Stimulated activated CD4-positive, alpha-beta T cell treated with anti-CD3 and anti-CD28 coated beads, TNF-alpha, amount 100 ng/mL, for 4 hours (primary cell): ENCODE results near the gene LRRC61.
"Not testable (repeated sequence)": the region's sequence is repeated elsewhere in the genome, so short reads cannot be mapped to it uniquely, and the experiment has no call there.

Experiments
- DNase-seq, 3 experiments: peaks; one replicate each; pipeline ENCODE4 v3.0.0-alpha.2; 2020; ENCODE audit warnings: low read depth in 3 of 3

LRRC61 gene

DNA sequence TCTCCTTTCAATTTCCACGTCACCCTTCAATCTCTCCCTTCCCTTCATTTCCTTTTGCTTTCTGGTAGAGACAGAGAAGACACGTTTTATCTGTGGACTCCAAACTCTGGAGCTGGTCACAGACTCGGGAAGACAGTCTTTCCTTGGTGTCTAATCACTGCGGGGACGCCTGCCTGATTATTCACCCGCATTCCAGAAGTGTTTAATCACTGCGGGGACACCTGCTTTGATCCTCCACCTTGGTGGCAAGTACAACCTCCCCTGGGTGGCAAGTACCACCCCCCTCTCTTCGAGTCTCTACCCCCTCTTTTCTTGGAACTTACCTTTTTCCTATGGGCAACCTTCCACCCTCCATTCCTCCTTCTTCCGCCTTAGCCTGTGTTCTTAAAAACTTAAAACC is 15.3 kb upstream of the LRRC61 start:
- no peak for DNase-seq

DNA sequence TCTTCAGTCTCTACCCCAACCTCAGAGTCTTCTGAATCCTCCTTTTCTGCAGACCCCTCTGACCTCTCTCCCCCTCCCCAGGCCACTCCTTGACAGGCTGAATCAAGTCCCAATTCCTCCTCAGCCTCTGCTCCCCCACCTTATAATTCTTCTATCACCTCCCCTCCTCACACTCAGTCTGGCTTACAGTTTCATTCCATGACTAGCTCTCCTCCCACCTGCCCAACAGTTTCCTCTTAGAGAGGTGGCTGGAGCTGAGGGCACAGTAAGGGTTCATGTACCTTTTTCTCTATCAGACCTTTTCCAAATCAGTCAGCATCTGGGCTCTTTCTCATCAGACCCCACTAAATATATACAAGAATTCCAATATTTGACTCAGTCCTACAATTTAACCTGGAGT is 14.6 kb upstream of the LRRC61 start:
- no peak for DNase-seq

DNA sequence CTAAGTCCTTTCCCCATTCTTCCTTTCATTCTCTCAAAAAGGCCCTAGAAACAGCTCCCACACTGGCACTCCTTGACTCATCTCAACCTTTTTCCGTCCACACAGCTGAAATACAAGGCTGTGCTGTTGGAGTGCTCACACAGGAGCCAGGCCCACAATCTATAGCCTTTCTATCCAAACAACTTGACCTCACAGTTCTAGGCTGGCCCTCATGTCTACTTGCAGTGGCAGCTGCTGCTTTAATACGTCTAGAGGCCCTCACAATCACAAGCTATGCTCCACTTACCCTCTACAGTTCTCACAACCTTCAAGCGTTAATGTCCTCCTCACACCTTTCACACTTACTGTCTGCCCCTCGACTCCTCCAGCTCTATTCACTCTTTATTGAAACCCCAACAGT is 12.0 kb upstream of the LRRC61 start:
- no peak for DNase-seq

DNA sequence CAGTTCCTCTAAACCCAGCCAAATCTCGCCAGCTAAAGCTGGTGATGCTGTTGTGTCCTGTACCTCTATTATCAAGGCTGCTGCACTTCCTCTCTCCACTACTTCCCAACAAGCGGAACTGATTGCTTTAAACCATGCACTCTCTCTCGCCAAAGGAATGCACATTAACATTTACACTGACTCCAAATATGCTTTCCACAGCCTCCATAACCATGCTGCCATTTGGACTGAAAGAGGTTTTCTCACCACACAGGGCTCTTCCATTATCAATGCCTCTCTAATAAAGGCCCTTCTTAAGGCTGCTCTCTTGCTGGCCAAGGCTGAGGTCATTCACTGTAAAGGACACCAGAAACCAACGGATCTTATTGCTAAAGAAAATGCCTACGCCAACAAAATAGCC is 11.4 kb upstream of the LRRC61 start:
- no peak for DNase-seq

DNA sequence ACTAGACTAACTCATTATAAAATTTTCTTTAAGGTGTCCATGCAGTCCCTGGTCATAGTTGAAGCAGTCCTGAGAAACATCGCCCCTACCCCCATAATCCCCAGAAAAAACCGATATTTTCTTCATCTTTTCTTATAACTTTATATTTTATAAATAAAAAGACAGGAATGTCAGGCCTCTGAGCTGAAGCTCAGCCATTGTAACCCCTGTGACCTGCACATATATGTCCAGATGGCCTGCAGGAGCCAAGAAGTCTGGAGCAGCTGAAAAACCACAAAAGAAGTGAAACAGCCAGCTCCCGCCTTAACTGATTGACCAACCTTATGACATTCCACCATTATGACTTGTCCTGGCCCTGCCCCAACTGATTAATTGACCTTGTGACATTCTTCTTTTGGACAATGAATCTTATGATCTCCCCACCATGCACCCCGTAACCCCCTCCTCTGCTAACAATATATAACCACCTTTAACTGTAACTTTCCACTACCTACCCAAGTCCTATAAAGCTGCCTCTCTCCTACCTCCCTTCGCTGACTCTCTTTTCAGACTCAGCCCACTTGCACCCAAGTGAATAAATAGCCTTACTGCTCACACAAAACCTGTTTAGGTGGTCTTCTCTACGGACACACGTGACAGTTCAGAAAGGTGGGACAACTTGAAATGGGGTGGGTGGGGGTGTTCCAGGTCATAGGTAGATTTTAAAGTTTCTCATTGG is 10.3 kb upstream of the LRRC61 start:
- not testable (repeated sequence) for DNase-seq

DNA sequence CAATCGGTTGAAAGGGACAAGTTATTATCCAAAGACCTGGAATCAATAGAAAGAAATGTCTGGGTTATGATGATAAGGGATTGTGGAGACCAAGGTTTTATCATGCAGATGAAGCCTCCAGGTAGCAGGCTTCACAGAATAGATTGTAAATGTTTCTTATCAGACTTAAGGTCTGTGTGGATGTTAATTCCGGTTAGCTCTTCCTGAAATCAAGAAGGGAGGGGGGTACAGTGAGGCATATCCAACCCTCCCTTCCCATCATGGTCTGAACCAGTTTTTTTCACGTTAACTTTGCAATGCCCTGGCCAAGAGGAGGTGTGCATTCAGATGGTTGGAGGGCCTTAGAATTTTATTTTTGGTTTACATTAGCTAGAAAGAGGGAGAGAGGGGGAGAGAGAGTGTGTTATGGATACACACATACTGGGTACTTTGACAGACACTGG is 9.8 kb upstream of the LRRC61 start:
- no peak for DNase-seq

DNA sequence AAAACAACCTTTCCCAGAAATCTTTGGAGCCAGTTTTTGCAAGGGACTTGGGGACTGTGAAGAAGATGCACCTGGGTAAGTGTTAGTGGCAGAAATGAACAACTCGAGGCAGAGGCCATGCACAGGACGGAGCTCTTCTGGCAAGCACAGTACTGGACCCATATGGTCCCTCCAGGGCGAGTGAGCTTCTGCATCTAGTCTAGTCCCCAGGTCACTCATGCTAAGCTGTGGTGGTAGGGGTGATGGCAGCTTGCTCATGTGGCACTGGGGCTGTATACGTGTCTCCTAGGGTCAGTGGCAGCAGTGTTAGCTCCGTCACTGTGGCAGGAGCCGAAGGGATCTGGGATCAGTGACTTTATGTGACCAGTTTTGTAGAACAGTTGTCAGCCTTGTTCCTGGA is 9.3 kb upstream of the LRRC61 start:
- no peak for DNase-seq

DNA sequence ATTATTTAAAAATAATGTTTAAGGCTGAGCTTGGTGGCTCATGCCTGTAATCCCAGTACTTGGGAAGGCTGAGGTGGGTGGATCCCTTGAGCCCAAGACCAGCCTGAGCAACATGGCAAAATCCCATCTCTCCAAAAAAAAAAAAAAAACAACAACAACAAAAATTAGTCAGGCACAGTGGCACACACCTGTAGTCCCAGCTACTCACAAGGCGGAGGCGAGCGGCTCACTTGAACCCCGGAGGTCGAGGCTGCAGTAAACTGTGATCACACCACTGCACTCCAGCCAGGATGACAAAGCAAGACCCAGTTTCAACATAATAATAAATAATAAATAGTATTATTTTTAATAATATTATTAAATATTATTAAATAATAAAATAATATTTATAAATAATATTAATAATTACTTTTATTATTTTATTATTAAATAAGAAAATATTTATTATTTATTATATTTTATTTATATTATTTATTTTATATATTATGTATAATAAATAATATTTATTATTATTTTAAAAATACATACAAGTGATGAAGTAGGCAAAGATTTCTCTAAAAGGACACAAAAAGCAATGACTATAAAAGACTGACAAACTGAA is 8.4 kb upstream of the LRRC61 start:
- DNase-seq, result no peak

DNA sequence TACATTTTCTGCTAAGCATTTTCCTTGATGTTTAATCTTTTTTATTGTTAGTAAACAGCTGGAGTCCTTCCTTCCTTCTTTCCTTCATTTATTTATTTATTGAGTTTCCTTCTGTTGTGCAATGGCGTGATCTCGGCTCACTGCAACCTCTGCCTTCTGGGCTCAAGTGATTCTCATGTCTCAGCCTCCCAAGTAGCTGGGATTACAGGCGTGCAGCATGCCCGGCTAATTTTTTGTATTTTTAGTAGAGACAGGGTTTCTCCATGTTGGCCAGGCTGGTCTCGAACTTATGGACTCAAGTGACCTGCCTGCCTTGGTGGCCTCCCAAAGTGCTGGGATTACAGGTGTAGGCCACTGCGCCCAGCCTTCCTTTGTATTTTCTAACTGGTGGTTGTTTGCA is 6.2 kb upstream of the LRRC61 start:
- DNase-seq, result not testable (repeated sequence)

DNA sequence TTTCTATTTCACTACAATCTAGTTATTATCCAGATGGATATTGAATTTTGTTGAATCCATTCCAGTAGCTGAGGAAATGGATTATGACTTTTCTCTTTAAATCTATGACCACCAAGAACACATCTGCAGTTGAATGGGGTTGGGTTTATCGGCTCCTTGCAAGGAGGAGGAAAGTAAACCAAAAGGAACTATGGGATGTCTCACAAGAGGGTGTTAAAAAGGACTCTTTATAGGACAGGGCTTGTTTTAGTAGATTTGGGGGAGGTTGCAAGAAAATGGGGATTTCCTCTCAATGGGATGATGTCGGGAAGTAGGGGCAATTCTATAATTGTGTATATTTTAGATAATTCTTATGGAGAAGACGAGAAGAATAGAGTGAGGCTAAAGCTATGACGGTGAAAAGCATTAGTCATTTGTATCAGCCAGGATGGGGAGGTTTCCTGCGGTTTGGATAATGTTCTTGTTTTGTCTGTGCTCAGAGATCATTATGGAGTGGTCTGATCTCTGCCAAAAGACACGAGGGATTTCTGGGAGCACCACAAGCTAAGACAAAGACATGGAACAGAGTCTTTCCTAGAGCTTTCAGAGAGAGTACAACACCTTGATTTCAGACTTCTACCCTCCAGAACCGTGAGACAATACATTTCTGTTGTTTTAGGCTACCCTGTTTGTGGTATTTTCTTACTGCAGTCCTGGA is 5.3 kb upstream of the LRRC61 start:
- no peak for DNase-seq

DNA sequence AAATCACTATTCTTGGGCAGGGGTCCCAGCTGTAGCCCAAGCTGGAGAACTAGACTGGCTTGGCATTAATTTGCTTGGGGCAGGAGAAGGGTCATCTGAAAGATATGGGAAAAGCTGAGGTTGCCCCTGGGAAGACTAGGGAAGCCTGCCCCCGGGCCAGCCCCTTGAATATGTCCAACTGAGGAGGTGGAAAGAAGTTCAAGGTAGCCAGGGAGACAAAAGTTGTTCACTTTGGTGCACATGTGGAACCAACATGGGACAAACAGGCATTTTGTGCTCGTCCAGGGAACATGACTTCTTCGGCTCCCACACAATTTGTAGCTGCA is 1.4 kb upstream of the LRRC61 start:
- DNase-seq, result no peak

DNA sequence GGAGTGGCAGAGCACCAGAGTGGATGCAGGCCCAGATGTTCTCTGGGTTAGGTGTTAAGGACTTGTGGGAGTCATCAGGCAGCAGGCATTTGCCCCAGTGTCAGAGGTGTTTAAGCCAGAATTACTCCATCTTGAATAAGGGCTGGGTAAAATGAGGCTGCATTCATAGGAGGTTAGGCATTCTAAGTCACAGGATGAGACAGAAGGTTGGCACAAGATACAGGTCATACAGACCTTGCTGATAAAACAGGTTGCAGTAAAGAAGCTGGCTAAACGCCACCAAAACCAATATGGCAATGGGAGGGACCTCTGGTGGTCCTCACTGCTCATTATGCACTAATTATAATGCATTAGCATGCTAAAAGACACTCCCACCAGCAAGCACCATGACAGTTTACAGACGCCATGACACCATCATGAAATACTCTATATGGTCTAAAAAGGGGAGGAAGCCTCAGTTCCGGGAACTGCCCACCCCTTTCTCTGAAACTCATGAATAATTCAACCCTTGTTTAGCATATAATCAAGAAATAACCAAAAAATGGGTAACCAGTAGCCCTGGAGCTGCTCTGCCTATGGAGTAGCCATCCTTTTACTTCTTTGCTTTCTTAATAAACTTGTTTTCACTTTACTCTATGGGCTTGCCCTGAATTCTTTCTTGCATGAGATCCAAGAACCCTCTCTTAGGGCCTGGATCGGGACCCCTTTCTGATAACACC is 882 bp upstream of the LRRC61 start:
- DNase-seq, result peak in 1 of 3 experiments; percentile 45

DNA sequence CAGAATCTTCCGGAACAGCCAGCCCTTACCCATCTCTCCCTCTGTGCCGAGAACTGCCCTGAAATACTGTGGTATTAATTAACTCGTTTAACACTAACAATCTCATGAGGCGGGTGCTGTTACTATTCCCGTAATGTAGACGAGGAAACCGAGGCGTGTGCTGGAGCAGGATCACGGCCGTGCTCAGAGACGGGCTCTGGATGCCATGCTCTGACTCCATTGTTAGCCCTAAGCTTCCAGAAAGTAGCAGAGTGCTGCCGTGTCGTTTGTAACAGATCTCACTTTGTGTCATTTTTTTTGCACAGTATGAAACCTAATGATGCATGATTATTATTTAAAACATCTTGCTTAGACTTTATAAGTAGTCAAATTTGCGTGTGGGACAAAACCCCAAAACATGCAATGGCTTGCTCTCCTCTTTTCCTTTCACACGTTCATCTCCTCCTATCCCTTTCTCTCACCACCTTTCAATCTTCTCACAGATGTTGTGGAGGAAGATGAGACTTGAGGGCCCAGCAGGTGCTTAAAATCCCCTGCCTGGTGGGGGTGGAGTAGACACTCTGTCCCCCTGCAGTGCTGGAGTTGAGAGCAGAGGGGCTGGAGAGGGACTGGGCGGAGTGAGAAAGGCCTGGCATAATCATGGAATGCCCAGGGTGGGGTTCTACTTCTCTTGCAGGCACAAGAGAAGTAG is 672 bp downstream of the LRRC61 start:
- no peak for DNase-seq

DNA sequence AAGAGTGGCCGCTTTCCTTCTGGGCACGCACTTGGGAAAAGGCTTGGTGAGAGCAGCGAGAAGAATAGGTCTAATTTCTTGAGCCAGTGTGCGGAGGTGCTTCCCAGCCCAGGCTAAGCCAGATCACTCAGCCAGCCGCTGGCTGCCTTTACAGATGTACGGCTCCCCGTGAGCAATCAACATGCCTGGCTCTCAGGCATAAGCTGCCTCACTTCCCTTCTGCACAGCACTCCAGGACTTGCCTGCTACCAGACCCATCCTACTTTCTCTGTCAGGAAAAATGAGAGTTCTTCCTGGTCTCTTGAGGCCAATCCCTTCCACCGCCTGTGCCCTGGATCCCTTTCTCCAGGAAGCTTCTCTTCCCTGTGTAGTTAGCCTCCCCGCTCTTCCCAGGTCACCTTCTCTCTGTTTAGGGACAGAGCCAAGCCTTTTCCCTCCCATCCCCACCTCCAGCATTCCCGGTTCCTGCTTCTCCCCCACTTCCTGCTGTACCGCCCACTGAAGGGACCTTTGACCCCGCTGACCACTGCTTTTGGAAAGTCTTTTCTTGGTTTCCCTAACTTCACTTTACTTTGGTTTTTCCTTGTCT is 1.3 kb downstream of the LRRC61 start:
- DNase-seq, result no peak

DNA sequence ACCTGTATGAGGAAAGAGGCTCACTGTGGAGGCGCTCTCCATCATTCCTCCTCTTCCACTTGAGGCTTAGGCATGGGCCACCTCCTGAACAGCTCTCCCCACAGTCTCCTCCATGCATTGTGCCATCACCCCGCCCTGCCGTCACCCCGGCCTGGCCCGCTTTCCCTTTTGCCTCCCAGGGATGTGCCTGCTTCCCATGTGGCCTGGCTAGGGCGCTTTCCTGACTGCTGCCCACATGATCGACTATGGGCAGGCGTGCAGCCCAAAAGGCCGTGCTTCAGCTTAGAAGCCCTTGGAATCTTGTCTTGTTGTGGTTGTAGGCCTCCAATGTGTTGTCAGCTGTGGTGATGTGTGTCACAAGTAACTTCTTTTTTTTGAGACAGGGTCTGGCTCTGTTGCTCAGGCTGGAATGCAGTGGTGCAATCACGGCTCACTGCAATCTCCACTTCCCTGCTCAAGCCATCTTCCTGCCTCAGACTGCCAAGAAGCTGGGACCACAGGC is 2.0 kb downstream of the LRRC61 start:
- no peak for DNase-seq

DNA sequence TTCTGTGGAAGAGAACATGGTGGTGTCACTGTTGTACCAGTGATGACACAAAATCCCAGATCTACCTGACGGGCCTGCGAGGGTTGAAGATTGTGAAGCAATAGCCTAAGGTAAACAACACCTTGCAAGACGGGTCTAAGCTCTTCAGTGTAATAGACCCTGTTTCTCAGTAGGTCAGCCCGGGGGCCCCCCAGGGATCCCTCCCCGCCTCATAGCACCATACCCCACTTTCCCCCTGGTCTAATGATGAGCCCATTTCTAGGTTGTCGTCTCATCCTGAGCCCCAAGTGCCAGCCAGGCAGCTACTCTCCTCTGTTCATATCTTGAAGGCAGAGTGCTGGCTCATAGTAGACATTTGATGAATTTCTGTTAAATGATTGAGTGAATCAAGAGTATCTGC is 2.7 kb downstream of the LRRC61 start:
- no peak for DNase-seq

DNA sequence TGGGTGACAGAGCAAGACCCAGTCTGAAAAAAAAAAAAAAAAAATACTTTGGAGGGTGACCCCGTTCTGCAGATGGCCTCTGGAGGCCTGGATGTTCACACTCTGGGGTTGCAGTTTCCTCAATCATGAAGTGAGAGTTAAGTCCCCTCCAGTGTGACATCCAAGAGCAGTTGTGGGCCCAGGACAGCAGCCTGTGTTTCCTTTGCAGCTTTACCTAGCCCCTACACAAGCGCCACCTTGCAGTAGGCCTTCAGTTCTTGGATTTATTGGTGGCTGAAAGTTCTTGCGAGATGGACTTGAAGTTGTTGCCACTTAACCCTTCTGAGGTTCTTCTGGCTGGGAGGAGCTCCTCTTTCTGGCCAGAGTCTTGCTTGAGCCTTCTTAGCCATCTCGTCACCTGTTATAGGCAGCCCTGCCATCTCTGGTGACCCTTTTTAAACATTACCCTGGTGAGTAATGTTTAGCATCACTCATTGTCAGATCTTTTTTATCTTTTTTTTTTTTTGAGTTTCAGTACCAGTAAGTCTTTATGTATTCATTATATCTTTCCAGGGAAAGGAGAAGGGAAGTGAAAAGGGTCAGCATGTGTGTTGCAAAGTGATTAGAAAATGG is 3.6 kb downstream of the LRRC61 start:
- DNase-seq, result no peak

DNA sequence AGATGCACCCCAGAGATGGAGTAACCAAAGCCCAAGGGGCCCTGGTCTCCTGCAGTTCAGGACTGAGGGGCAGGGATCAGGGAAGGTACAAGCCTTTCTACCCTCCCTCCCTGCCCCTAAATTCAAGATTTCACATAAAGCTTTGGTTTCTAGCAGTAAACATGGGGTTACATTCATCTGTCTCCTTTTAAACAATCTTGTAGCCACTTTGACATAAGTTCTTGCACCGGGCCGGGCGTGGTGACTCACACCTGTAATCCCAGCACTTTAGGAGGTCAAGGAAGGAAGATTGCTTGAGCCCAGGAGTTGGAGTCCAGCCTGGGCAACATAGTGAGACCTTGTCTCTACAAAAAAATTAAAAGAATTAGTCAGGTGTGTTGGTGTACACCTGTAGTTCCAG is 4.2 kb downstream of the LRRC61 start:
- DNase-seq, result no peak

DNA sequence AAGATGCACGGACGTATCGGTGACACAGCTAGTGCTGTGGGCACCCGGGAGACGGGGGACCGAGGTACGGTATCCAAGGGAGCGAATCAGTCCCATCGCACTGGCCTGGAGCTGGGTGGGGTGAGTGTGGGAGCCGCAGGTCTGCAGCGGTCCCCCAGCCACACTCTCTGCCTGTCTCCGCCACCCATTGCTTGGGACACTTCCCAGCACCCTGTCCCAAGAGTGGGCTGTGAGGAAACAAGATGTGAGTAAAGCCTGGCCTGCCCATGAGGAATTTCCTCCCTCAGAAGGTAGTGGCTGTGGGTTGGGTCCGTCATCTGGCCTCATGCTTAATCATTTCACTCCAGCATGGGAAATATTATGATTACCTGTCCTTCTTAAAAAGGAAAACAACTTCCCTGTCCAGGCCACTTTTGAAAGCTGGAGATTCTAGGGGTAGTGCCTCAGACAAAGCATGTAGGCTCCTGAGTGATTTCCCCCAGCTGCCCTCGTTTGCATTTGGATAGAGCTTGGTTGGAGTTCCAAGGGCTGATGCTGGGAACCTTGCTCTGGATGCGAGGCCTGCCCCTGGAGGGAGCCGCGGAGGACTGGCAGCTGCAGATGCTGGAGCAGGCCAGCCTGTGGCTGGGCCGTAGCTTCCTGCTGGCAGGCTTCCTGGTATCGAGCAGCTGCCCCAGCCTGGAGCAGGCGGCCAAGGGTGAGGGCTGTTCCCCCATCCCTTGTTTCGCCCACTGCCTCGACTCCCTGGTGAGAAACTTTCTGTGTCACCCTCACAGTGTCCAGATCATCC is 6.4 kb downstream of the LRRC61 start:
- DNase-seq, result no peak

DNA sequence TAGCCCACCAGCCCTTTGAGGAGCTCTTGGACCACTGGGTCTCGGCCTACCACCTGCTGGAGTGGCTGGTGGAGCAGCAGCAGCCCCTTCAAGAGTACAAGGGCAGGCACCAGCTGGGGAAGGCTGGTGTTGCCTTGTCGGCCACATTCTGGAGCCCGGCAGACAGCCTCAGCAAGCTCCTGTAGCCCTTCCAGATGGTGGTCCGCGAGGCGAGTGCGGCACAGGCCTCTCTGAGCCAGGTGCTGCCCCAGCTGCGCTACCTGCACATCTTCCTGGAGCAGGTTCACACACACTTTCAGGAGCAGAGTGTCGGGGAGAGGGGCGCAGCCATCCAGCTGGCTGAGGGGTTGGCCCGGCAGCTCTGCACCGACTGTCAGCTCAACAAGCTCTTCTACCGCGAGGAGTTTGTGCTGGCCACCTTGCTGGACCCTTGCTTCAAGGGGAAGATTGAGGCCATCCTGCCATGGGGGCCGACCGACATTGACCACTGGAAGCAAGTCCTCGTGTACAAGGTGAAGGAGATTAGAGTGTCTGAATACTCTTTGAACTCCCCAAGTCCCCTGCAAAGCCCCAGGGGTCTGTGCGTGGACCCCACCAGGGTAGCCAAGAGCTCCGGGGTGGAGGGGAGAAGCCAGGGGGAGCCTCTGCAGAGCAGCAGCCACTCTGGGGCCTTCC is 7.2 kb downstream of the LRRC61 start:
- no peak for DNase-seq
